ENCODE results near the gene HECTD4. TPM values are rescaled to one million over a fixed set of nuclear protein-coding genes. Genes with fewer than 3 reads are reported as not detected.

The HECTD4 gene
- total RNA-seq, 1 experiment from 2014 or later, result 54.5 TPM

DNA sequence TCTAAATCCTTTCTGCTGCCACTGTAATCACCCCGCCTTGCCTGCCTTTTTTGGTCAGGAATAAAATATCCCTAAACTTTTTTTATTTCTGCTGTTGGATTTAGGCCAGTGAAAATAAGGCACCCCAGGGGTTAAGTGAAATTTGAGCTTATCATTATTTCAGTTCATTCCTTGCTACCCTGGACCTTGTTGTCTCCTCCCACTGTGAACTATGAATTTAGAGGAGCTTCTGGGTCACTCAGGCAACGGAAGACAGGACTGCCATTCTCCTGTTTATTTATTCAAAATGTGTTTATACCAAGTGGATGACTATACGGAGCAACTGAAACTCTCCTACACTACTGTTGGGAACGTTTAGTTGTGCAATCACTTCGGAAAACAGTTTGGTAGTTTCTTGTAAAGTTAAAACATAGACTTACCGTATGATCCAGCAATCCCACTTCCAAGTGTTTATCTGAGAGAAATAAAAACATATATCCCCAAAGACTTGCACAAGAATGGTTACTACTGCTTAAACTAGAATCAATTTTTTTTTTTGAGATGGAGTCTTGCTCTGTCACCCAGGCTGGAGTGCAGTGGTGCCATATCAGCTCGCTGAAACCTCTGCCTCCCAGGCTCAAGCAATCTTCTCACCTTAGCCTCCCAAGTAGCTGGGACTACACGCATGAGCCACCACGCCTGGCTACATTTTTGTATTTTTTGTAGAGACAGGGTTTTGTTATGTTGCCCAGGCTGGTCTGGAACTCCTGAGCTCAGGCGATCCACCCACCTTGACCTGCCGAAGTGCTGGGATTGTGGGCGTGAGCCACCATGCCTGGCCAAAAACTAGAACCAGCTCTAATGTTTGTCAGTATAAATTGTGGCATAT is 259.2 kb downstream of the HECTD4 start:
- peaks cover 7% of the 10 kb centered on the region for H3K36me3 Mint-ChIP-seq (ENCODE audit: insufficient read depth, unreplicated experiment)
- H3K9me3 Mint-ChIP-seq (ENCODE audit: unreplicated experiment), result no peaks in the 10 kb centered on the region
- H3K4me3 Mint-ChIP-seq (ENCODE audit: unreplicated experiment), result no peak overlapping the region
- TF ChIP-seq, protein P1, sequence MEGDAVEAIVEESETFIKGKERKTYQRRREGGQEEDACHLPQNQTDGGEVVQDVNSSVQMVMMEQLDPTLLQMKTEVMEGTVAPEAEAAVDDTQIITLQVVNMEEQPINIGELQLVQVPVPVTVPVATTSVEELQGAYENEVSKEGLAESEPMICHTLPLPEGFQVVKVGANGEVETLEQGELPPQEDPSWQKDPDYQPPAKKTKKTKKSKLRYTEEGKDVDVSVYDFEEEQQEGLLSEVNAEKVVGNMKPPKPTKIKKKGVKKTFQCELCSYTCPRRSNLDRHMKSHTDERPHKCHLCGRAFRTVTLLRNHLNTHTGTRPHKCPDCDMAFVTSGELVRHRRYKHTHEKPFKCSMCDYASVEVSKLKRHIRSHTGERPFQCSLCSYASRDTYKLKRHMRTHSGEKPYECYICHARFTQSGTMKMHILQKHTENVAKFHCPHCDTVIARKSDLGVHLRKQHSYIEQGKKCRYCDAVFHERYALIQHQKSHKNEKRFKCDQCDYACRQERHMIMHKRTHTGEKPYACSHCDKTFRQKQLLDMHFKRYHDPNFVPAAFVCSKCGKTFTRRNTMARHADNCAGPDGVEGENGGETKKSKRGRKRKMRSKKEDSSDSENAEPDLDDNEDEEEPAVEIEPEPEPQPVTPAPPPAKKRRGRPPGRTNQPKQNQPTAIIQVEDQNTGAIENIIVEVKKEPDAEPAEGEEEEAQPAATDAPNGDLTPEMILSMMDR (IDR thresholded peaks at IDR 0.05; ENCODE audit: insufficient read depth in 1 of 2, low read depth in 1 of 2, low read length in 1 of 2, severe bottlenecking in 1 of 2, unreplicated experiment in 1 of 2), result no peak
- no peaks in the 10 kb centered on the region for H3K36me3 ChIP-seq (ENCODE audit: control insufficient read depth, insufficient read depth, low read length)
- no peak overlapping the region for H3K4me3 ChIP-seq (ENCODE audit: low read depth, low read length)
- no TSS peak for BruUV-seq (replicated peaks)
- CTCF ChIA-PET, result no interaction called here
- POLR2A ChIA-PET, result interaction anchor here (0.5 to 1.1 kb wide), 4 partner anchors 14 to 144 kb away, joined by 3 to 9 read pairs (median 3); partner anchors contain the start of genes ERP29 and TMEM116
- peaks cover 21% of the 10 kb centered on the region for H3K4me1 Mint-ChIP-seq (ENCODE audit: low read depth, unreplicated experiment)
- peak in 1 of 2 experiments; percentile 12 for DNase-seq
- no peaks in the 10 kb centered on the region for H3K9me3 ChIP-seq
- intact Hi-C loops (cut with micrococcal nuclease; ENCODE audit: unreplicated experiment), result loop anchor here (10.0 kb wide), 1 partner anchor 262 kb away; the partner anchor contains the start of gene HECTD4
- H3K27me3 Mint-ChIP-seq (ENCODE audit: insufficient read depth, unreplicated experiment), result no peaks in the 10 kb centered on the region
- no peaks in the 10 kb centered on the region for H3K27me3 ChIP-seq (replicated peaks; ENCODE audit: control insufficient read depth, insufficient read depth, low read length)
- peaks cover 10% of the 10 kb centered on the region; the same call in 1 of the 2 replicates for H3K4me1 ChIP-seq
- no peak overlapping the region for H3K27ac Mint-ChIP-seq (ENCODE audit: unreplicated experiment)

DNA sequence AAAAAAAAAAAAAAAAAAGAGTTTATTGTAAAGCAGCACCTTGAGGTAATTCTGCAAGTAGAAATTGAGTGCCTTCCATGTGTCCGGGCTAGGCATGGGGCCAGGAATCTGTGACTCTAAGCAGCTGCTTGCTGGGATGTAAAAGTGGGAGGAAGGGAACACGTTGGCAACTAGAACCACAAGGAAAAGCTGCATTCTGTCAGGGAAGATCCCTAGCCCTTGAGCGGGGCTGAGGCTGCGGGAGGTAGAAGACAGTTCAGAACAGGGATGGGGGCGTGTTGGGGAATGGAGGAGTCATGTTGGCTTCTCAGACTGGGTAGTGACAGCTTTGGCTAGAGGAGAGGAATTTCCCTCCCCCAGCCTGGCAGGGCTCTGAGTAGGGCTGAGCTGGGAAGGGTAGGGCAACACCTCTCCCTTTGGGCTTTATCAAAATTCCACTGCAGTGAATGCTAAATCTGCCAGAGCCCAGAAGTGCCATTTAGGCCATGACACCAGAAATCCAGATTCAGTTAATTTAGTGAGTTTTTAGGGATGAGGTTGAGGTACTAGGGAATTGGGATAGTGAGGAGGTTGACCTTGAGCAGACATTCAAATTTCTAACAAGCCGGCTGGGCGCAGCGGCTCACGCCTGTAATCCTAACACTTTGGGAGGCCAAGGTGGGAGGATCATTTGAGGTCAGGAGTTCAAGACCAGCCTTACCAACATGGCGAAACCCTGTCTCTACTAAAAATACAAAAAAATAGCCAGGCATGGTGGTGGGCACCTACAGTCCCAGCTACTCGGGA is 260.3 kb downstream of the HECTD4 start:
- no TSS peak for BruUV-seq (replicated peaks)
- Mint-ChIP-seq H3K27me3 (ENCODE audit: insufficient read depth, unreplicated experiment) (no peaks in the 10 kb centered on the region), H3K36me3 (ENCODE audit: insufficient read depth, unreplicated experiment) (peaks cover 7% of the 10 kb centered on the region), H3K9me3 (ENCODE audit: unreplicated experiment) (no peaks in the 10 kb centered on the region), H3K4me3 (ENCODE audit: unreplicated experiment) (no peak overlapping the region), H3K27ac (ENCODE audit: unreplicated experiment) (no peak overlapping the region), H3K4me1 (ENCODE audit: low read depth, unreplicated experiment) (peaks cover 21% of the 10 kb centered on the region)
- Histone ChIP-seq H3K27me3 (replicated peaks; ENCODE audit: control insufficient read depth, insufficient read depth, low read length) (no peaks in the 10 kb centered on the region), H3K36me3 (ENCODE audit: control insufficient read depth, insufficient read depth, low read length) (no peaks in the 10 kb centered on the region), H3K4me1 (peaks cover 11% of the 10 kb centered on the region), H3K4me3 (ENCODE audit: low read depth, low read length) (no peak overlapping the region), H3K9me3 (no peaks in the 10 kb centered on the region)
- ChIA-PET POLR2A (interaction anchor here (1.1 kb wide), 2 partner anchors 14 to 109 kb away, joined by 3 read pairs; partner anchors contain the start of genes ERP29 and TMEM116), CTCF (no interaction called here)
- DNase-seq, result peak in 1 of 2 experiments; percentile 14
- intact Hi-C loops (cut with micrococcal nuclease; ENCODE audit: unreplicated experiment), result loop anchor here (10.0 kb wide), 1 partner anchor 263 kb away; the partner anchor contains the start of gene HECTD4
- TF ChIP-seq, protein P1 (IDR thresholded peaks at IDR 0.05; ENCODE audit: insufficient read depth in 1 of 2, low read depth in 1 of 2, low read length in 1 of 2, severe bottlenecking in 1 of 2, unreplicated experiment in 1 of 2), result no peak

DNA sequence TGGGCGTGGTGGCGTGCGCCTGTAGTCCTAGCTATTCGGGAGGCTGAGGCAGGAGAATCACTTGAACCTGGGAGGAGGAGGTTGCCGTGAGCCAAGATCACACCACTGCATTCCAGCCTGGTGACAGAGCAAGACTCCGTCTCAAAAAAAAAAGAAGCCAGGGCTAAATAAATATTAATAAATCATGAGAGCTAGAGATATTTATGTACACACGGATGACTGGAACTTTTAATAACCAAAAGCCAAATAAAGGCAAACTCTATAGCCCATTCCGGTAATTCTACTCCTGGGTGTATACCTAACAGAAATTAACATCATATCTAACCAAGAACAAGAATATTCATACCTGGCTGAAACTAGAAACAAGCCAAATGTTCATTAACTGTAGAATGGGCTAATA is 264.5 kb downstream of the HECTD4 start:
- H3K4me1 Mint-ChIP-seq (ENCODE audit: low read depth, unreplicated experiment), result peaks cover 20% of the 10 kb centered on the region
- no peak overlapping the region for H3K4me3 Mint-ChIP-seq (ENCODE audit: unreplicated experiment)
- H3K27ac Mint-ChIP-seq (ENCODE audit: unreplicated experiment), result no peak overlapping the region
- Histone ChIP-seq H3K4me1 (peaks cover 10% of the 10 kb centered on the region), H3K9me3 (no peaks in the 10 kb centered on the region), H3K27me3 (replicated peaks; ENCODE audit: control insufficient read depth, insufficient read depth, low read length) (no peaks in the 10 kb centered on the region), H3K36me3 (ENCODE audit: control insufficient read depth, insufficient read depth, low read length) (no peaks in the 10 kb centered on the region), H3K4me3 (ENCODE audit: low read depth, low read length) (no peak overlapping the region)
- no TSS peak for BruUV-seq (replicated peaks)
- peak in 1 of 2 experiments; percentile 1 for DNase-seq
- H3K36me3 Mint-ChIP-seq (ENCODE audit: insufficient read depth, unreplicated experiment), result no peaks in the 10 kb centered on the region
- no peaks in the 10 kb centered on the region for H3K9me3 Mint-ChIP-seq (ENCODE audit: unreplicated experiment)
- TF ChIP-seq, protein P1 (IDR thresholded peaks at IDR 0.05; ENCODE audit: insufficient read depth in 1 of 2, low read depth in 1 of 2, low read length in 1 of 2, severe bottlenecking in 1 of 2, unreplicated experiment in 1 of 2), result no peak
- intact Hi-C loops (cut with micrococcal nuclease; ENCODE audit: unreplicated experiment), result no loop called here
- POLR2A ChIA-PET, result interaction anchor here (1.1 to 1.3 kb wide), 2 partner anchors 7 to 8 kb away, joined by 3 to 5 read pairs; partner anchors contain the start of gene TRAFD1
- no peaks in the 10 kb centered on the region for H3K27me3 Mint-ChIP-seq (ENCODE audit: insufficient read depth, unreplicated experiment)
- CTCF ChIA-PET, result no interaction called here

All from Caco-2 (cell line).